OCI-LY1 (cell line): Measurements from ENCODE around the gene ATP8A1.

Experiments used
- CTCF ChIP-seq: fragments of 200-600 bp; sonication (generic), shearing (Covaris generic); IDR thresholded peaks from 2 replicates; pipeline ENCODE4 v1.5.1; 2017; ENCODE audit warnings: mild to moderate bottlenecking, antibody characterized with exemption, low read length, moderate library complexity, mixed read lengths
- EZH2 ChIP-seq: fragments of 200-600 bp; sonication (generic), shearing (Covaris generic); IDR thresholded peaks from 2 replicates; pipeline ENCODE4 v1.8.0; 2017; ENCODE audit warnings: borderline replicate concordance, mixed run types, mild to moderate bottlenecking, antibody characterized with exemption, low read length, moderate library complexity, mixed read lengths

GRCh38 chr4:42396752-42397634 is 259.9 kb downstream of the ATP8A1 start, which contains the start of gene SHISA3:
- TF ChIP-seq CTCF (no peak), EZH2 (no peak)
